Measurements from ENCODE around the gene LARGE2. TPM values are rescaled to one million over a fixed set of nuclear protein-coding genes. Genes with fewer than 3 reads are reported as not detected.

LARGE2 gene
- total and polyA plus RNA-seq, 2 donors (not counting 3 experiments of a cell fraction or from before 2014, with no cell fraction given), result 0.06 TPM; not detected in 1

- Histone ChIP-seq H2AFZ (ENCODE audit: low read depth, low read length) (no peak overlapping the region), H3K4me3 (replicated peaks in 1 of 3; ENCODE audit: insufficient read depth in 1 of 3, low read depth in 1 of 3, low read length in 3 of 3) (no peak overlapping the region), H3K4me2 (ENCODE audit: insufficient read depth, low read length) (no peak overlapping the region), H3K79me2 (ENCODE audit: control insufficient read depth, insufficient read depth, low read length) (no peaks in the 10 kb centered on the region), H3K9me1 (replicated peaks; ENCODE audit: control insufficient read depth, extremely low read depth, insufficient read depth, low read length) (no peaks in the 10 kb centered on the region), H4K20me1 (replicated peaks; ENCODE audit: control insufficient read depth, extremely low read depth, insufficient read depth, low read length) (no peaks in the 10 kb centered on the region), H3K27me3 (ENCODE audit: control insufficient read depth in 2 of 2, insufficient read depth in 2 of 2, low read length in 2 of 2) (peaks cover 4 to 5% of the 10 kb centered on the region in 2 experiments), H3K27ac (ENCODE audit: insufficient read depth, low read depth, low read length) (no peak overlapping the region), H3K9ac (replicated peaks; ENCODE audit: extremely low read depth, insufficient read depth, low read length) (no peak overlapping the region), H3K36me3 (ENCODE audit: control insufficient read depth in 2 of 2, extremely low read depth in 1 of 2, insufficient read depth in 2 of 2, low read length in 2 of 2) (no peaks in the 10 kb centered on the region), H3K9me3 (replicated peaks; ENCODE audit: control insufficient read depth, insufficient read depth, low read length) (no peaks in the 10 kb centered on the region), H3K4me1 (ENCODE audit: control insufficient read depth, extremely low read depth, insufficient read depth, low read length) (no peaks in the 10 kb centered on the region)
- TF ChIP-seq GATA2 (IDR thresholded peaks at IDR 0.05; ENCODE audit: insufficient read depth, insufficient read length, low read depth, low read length) (no peak), MYC (IDR thresholded peaks at IDR 0.05; ENCODE audit: low read depth, low read length) (no peak), FOS (IDR thresholded peaks at IDR 0.05; ENCODE audit: borderline replicate concordance, insufficient read depth, low read length) (no peak), JUN (IDR thresholded peaks at IDR 0.05; ENCODE audit: borderline replicate concordance, insufficient read depth, insufficient read length, low read depth) (no peak), POLR2AphosphoS5 (IDR thresholded peaks at IDR 0.05; ENCODE audit: insufficient read depth, low read depth, low read length) (no peak), POLR2A (IDR thresholded peaks at IDR 0.05; ENCODE audit: low read depth, low read length) (no peak), EZH2 (IDR thresholded peaks at IDR 0.05; ENCODE audit: borderline replicate concordance, low read depth, low read length, severe bottlenecking) (no peak)
- TF ChIP-seq, protein P1, sequence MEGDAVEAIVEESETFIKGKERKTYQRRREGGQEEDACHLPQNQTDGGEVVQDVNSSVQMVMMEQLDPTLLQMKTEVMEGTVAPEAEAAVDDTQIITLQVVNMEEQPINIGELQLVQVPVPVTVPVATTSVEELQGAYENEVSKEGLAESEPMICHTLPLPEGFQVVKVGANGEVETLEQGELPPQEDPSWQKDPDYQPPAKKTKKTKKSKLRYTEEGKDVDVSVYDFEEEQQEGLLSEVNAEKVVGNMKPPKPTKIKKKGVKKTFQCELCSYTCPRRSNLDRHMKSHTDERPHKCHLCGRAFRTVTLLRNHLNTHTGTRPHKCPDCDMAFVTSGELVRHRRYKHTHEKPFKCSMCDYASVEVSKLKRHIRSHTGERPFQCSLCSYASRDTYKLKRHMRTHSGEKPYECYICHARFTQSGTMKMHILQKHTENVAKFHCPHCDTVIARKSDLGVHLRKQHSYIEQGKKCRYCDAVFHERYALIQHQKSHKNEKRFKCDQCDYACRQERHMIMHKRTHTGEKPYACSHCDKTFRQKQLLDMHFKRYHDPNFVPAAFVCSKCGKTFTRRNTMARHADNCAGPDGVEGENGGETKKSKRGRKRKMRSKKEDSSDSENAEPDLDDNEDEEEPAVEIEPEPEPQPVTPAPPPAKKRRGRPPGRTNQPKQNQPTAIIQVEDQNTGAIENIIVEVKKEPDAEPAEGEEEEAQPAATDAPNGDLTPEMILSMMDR (IDR thresholded peaks at IDR 0.05; ENCODE audit: extremely low read depth in 1 of 2, insufficient read depth in 1 of 2, low read depth in 1 of 2, low read length in 2 of 2), result no peak
- TF ChIP-seq, protein P2, sequence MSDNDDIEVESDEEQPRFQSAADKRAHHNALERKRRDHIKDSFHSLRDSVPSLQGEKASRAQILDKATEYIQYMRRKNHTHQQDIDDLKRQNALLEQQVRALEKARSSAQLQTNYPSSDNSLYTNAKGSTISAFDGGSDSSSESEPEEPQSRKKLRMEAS (IDR thresholded peaks at IDR 0.05; ENCODE audit: insufficient read depth, insufficient read length), result no peak
- ChIA-PET POLR2A (no interaction called here), CTCF (interaction anchor here (0.6 kb wide), 1 partner anchor 536 kb away, joined by 3 read pairs; no protein-coding TSS in a partner anchor)
- dilution Hi-C loops (cut with MboI; ENCODE audit: extremely low pct_ligation_motif_present, low sequenced_read_pairs) (no loop called here), intact Hi-C loops (cut with micrococcal nuclease) (no loop called here)
- no peak for FAIRE-seq
- BruUV-seq (replicated peaks), result no TSS peak
- DNase-seq (ENCODE audit: low read depth, low spot score), result no peak
Observed at GRCh38 chr11:45889555-45889954, 32.9 kb upstream of the LARGE2 start.

Measured in endothelial cell of umbilical vein (primary cell).